Occipital lobe (tissue), 2 donors: ENCODE results near the gene ERCC2. TPM values are rescaled to one million over a fixed set of nuclear protein-coding genes. Genes with fewer than 3 reads are reported as not detected.

Experiments
- DNase-seq: peaks from one replicate; lab custom pipeline; 2025; lab: John Stamatoyannopoulos, UW
- total RNA-seq: library from RNA; depleted of rRNA; stranded (reverse); fragments of >200 nt; gene quantifications from one replicate; pipeline ENCODE4 v1.2.3, GENCODE V29; 2014

Gene ERCC2
- total RNA-seq, 1 donor from 2014 or later, result 10.9 TPM

DNA sequence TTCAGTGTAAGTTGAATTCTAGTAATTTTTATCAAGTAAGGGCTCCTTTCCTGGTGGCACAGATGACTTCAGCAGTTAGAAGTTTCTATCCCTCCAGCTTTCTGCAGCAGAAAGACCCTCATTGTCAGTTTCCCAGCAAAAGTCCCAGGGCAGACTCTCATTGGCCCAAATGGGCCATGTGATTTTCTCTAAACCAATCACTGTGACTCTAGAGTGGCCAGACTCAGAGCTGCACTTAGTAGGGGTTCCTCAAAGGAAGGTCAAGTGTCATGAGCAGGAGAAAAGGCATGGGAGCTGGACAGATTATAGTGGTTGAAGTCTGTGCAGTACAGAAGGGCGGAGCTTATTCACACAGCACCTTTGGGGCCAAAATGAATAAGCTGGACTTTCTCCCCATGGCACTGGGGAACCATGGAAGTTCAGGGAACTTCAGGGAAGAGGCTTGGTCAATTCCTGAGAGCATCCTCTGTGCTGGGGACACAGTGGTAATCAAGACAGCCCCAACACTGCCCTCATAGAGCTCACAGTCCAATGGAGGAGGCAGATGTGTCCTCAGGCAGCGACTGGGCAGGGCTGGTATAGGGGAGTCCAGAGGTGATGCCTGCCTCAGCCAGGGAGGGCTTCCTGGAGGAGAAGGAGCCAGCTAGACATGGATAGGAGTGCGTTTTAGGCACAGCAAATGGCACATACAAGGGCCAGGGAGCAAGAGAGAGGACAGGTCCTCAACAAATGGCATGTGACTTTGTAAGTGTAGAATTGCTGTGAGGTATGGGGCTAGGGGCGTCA lies 66.0 kb downstream of the ERCC2 start:
- no peak for DNase-seq

DNA sequence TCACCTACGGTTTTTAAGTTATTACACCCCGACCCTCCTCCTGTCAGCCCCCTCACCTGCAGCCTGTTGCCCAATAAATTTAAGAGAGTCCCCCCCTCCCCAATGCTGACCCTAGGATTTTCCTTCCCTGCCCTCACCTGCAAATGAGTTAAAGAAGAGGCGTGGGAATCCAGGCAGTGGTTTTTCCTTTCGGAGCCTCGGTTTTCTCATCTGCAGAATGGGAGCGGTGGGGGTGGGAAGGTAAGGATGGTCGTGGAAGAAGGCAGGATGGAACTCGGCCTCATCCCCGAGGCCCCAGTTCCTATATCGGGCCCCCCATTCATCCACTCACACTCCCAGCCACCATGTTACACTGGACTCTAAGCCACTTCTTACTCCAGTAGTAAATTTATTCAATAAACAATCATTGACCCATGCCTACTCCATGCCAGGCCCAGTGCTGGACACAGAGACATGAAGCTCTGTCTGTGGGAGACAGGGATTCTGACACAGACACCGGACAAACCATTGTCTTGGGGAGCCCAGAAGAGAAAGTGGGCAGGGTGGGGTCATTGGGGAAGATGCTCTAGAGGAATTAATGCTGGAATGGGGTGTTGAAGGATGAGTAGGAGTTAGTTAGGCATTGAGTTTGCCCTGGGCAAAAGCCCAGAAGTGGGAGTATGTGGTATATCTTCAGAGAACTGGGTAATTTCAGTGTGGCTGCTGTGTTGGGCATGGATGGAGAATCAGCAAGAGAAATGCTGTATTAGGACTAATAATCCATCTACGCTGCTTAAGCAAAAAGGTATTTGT lies 66.9 kb downstream of the ERCC2 start:
- no peak for DNase-seq

DNA sequence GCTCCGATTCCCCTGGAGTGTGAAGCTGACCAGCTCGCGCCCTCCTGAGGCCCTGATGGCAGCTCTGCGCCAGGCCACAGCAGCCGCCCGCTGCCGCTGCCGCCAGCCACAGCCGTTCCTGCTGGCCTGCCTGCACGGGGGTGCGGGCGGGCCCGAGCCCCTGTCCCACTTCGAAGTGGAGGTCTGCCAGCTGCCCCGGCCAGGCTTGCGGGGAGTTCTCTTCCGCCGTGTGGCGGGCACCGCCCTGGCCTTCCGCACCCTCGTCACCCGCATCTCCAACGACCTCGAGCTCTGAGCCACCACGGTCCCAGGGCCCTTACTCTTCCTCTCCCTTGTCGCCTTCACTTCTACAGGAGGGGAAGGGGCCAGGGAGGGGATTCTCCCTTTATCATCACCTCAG lies 68.0 kb downstream of the ERCC2 start:
- DNase-seq, result no peak

Other genes with a start within 250 kb of the ERCC2 start
- 0.47 TPM for gene NKPD1, start 209.6 kb downstream of the ERCC2 start, total RNA-seq
- 2.2 TPM for gene TRAPPC6A, start 192.3 kb downstream of the ERCC2 start, total RNA-seq
- gene BLOC1S3, start 191.8 kb downstream of the ERCC2 start, total RNA-seq, result 3.1 TPM
- not detected for gene EXOC3L2, start 125.2 kb downstream of the ERCC2 start, total RNA-seq
- 19.2 TPM for gene MARK4, start 119.3 kb downstream of the ERCC2 start, total RNA-seq
- 1.2 TPM for gene CKM, start 47.7 kb downstream of the ERCC2 start, total RNA-seq
- 0.16 TPM for gene KLC3, start 29.8 kb downstream of the ERCC2 start, total RNA-seq
- not detected for gene PPP1R13L, start 34.5 kb upstream of the ERCC2 start, total RNA-seq
- gene POLR1G, start 36.1 kb upstream of the ERCC2 start, total RNA-seq, result 5.3 TPM
- gene ERCC1, start 53.3 kb upstream of the ERCC2 start, total RNA-seq, result 51.2 TPM
- gene FOSB, start 97.4 kb upstream of the ERCC2 start, total RNA-seq, result 2.2 TPM
- 56.8 TPM for gene RTN2, start 126.5 kb upstream of the ERCC2 start, total RNA-seq
- 0.47 TPM for gene PPM1N, start 127.9 kb upstream of the ERCC2 start, total RNA-seq
- gene VASP, start 136.9 kb upstream of the ERCC2 start, total RNA-seq, result 8.4 TPM
- gene OPA3, start 214.2 kb upstream of the ERCC2 start, total RNA-seq, result 2.0 TPM
- 0.16 TPM for gene GPR4, start 231.6 kb upstream of the ERCC2 start, total RNA-seq